Retinal pigment epithelial cell (primary cell): ENCODE results near the gene DMRTC1.
"Not testable (repeated sequence)": the region's sequence is repeated elsewhere in the genome, so short reads cannot be mapped to it uniquely, and the experiment has no call there.

Experiments
- DNase-seq: peaks from one replicate; pipeline ENCODE4 v3.0.0-alpha.2; 2010; ENCODE audit warnings: low read depth
- H3K4me3 ChIP-seq: 2 replicates; pipeline ENCODE4 v1.5.1; 2011; ENCODE audit warnings: mild to moderate bottlenecking, low read length, control low read depth, moderate library complexity

DMRTC1 gene, protein sequence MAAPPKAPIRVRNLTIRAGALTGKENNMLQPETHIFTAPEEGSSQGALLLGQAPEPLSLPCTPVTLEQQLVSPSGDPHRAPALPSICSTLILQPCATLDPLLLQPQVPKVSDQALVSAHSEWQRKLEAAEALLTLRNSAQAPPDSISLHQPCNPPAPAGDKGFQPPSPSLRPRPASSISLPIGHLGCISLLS

DNA sequence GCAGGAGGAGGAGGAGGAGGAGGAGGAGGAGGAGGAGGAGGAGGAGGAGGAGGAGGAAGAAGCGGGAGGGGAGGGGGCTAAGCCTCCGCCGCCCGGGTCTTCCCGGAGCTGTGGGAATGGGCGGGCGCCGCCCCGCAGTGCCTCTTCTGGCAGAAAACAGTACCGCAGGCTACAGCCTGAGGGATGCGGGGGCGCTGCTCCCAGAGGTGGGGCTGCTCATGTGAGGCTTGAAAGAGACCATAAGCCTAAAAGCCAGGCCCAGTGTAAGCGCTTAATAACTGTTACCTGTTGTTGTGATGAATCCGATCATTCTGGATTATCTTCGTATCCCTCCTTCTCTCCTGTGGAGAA, at the start of gene DMRTC1:
Gene DMRTC1 (minus strand): TSS at position 19 of the 351 bp plus-strand sequence. CDS start 68,143 bp downstream, outside the sequence.
- not testable (repeated sequence) for H3K4me3 ChIP-seq, DNase-seq

DNA sequence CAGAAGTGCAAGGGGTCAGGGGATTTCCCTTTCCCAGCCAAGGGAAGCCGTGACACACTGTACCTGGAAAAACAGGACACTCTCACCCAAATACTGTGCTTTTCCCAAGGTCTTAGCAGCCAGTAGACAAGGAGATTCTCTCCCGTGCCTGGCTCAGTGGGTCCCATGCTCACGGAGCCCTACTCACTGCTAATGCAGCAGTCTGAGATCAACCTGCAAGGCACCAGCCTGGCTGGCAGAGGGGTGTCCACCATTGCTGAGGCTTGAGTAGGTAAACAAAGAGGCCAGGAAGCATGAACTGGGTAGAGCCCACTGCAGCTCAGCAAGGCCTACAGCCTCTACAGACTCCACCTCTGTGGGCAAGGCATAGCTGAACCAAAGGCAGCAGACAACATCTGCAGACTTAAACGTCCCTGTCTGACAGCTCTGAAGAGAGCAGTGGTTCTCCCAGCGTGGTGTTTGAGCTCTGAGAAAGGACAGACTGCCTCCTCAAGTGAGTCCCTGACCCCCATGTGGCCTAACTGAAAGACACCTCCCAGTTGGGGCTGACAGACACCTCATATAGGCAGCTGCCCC, 37.3 kb upstream of the DMRTC1 start:
- not testable (repeated sequence) for DNase-seq, H3K4me3 ChIP-seq

DNA sequence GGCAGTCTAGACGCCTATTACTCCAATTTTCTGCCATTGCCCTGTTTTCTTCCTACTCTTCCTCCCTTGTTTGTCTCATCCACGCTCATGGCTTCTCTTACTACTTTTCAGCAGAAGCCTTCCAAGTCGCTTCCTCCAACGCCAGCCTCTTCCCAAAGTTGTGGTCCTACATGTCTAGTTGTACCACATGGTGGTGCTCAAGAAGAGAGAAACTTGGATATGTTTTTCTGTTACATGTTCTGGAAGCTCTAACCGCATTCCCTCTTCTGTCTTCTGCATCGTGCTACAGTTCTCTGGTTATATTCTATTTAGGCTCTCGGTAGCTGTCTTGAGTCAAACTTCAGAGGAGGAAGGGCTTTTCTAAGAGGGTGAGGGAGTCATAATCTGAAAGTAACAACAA, 31.2 kb upstream of the DMRTC1 start:
- not testable (repeated sequence) for H3K4me3 ChIP-seq, DNase-seq

DNA sequence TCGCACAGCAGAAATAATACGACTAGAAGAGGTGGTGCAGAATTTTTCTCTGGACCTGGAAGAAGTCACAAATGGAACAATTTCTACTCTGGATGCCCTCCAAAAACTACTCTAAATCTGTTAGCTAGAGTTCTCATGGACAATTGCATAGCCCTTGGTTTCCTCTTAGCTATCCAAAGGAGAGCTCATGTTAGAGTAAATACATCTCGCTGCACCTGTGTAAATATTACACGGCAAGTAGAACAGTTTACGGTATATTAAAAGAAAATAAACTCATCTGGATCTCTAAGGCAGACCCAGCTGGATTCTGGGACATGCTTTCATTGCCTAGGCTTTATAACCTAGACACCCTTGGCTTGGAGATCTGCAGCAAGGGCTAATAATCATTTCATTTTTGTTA, 28.2 kb upstream of the DMRTC1 start:
- H3K4me3 ChIP-seq, DNase-seq: not testable (repeated sequence)

DNA sequence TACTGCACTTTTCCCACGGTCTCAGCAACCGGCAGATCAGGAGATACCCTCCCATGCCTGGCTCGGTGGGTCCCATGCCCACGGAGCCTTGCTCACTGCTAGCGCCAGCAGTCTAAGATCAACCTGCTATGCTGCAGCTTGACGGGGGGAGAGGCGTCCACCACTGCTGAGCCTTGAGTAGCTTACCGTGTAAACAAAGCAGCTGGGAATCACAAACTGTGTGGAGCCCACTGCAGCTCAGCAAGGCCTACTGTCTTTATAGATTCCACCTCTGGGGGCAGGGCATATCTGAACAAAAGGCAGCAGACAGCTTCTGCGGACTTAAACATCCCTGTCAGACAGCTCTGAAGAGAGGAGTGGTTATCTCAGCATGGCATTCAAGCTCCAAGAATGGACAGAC, 16.3 kb upstream of the DMRTC1 start:
- not testable (repeated sequence) for DNase-seq, H3K4me3 ChIP-seq

DNA sequence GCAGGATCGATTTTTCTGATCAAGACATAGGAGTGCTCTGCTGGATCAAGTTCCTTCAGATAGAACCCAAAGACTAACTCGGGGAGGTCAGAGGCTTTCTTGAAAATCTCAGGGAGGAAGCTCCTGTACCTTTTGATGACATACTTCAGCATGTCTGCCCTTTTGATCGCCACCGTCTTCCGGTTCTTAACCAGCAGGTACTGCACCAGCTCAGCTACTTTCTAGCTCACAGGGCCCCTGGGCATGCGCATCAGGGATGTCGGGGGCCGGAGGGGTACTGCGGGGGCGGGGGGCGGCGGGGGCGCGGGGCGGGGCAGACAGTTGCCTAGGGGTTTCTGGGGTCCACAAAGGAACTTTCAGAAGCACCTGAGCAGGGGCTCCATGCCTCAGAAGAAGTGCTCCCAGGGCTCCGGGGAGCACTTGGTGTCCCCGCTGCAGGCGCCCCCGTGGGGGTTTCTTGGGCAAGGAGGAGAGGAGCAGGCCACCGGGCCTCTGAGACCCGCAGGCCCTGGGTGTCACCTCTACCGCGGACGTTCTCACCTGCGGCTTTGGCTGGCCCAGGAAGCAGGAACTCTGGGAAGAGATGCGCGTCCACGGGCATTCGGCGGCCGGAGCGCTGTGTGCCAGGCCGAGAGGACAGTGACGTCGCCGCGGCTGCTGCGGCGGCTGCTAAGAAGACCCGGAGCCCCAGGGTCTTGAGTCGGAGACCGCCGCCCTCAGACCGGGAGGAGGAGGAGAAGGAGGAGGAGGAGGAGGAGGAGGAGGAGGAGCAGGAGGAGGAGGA, 410 bp downstream of the DMRTC1 start:
- H3K4me3 ChIP-seq = not testable (repeated sequence)

DNA sequence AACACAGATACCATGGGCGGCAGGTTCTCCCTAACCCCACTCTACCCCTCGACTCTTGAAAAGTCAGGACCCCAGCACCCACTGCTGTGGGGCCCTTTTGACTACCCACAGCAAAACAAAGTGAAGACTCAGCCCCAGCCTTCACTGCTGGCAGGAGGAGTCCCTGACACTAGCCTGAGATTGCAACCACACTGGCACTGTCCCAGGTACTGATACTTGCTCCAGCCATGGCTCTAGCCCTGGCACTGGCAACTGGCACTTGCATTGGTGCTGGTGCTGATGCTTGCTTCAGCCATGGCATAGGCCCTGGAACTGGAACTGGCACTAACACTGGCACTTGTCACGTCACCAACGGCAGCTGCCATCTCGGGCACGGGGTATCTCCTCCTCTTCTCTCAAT, 1.4 kb downstream of the DMRTC1 start:
- not testable (repeated sequence) for DNase-seq, H3K4me3 ChIP-seq

More for the DNA sequence above, 410 bp downstream of the DMRTC1 start:
- not testable (repeated sequence) for DNase-seq

DNA sequence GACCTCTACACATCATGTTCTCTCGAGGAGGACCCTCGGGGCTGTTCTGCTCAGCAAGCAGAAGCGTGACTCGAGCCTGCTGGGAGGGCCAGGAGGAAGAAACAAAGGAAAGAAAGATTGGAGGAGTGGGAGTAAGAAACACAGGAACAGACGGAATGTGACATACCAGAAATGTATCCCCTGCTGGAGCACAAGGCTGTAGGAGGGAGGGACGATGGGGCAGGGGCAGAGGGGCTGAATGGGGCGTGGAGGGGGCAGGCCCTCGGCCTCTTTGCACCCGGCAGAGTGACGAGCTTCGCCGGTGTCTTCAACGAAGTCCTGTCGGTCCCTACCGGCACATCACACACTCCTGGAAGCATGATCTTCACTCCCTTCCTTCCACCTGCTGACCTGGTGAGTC, 5.7 kb downstream of the DMRTC1 start, which contains the start of gene FAM236A:
Gene FAM236A (plus strand): TSS at position 301 of the 400 bp plus-strand sequence. CDS start 57 bp downstream, at position 358.
- not testable (repeated sequence) for H3K4me3 ChIP-seq, DNase-seq

DNA sequence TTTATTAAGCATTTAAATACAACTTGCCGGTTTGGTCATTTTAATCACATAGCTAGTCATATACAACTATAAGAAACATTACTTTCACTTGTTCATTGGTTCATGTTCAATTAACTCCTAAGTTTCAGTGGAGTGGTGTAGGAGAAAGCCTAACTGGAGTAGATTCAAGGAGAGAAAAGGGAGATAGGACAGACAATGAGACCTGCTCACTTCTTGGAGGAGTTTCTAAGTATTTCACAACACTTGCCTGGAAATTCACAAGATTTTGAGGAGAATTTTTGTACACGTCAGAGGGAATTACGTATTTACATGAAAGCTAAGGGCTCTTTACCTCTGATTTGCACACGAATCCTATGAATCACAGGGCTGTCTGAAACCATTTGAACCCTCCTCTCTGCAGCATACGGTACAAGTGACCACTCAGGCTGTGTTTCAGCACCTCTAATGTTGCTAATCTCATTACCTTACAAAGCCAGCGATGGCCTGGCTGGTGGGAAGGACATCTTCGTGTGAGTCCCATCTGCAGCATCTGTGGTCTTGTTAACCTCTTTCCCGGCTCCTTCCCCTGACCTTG, 6.7 kb downstream of the DMRTC1 start:
- DNase-seq, H3K4me3 ChIP-seq: not testable (repeated sequence)

DNA sequence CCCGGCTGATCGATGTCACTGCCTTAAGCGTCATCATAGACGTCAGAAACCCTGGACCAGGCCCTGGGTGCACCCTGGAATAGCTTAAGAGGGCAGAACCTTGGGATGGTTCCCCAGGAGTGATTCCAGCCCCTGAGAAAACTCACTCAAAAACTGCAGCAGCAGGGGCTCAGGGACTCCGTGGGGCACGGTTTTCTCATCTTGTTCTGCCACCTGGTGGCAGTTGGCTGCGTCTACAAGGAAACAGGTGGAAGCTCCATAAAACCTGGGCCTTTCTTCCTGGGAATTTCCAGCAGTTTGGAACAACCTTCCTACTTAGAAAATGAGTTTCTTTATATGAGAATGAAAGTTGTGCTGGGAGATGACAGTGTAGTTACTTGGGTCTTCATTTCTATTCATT, 7.2 kb downstream of the DMRTC1 start:
- DNase-seq, H3K4me3 ChIP-seq: not testable (repeated sequence)

DNA sequence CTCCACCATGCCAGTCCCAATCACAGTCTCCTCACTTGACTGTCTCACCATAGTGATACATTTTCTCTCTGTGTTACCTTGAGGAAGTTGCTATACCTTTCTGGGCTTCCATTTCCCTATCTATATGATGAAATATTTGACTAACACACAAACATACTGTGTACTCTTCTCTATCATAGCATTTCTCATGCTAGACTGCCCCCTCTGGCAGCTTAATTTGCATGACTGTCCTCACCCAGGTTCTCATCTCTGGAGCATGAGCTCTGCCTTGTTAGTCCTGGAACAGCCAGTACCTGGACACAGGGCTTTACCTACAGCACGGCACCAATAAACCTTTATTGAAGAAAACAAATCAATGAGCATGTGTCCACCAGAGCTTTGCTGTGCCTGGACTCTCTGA, 11.4 kb downstream of the DMRTC1 start:
- not testable (repeated sequence) for DNase-seq, H3K4me3 ChIP-seq

DNA sequence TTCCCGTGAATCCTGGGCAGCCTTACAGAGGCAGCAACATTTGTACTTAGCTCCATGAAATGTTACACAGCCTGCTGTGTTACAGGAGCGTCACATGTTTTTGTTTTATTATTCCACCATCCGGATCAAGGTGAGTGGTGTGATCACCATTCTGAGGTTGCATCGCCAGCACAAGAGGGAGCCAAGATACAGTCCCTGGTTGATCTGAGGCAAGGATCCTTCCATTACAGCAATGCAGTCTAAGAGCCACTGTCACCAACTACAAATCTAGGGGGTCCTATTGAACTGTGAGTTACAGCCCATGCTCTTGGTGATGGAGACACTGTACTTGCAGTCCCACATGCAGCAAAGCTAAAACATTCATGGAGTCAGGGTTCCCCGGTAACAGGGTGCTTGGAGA, 27.5 kb downstream of the DMRTC1 start:
- not testable (repeated sequence) for H3K4me3 ChIP-seq, DNase-seq

DNA sequence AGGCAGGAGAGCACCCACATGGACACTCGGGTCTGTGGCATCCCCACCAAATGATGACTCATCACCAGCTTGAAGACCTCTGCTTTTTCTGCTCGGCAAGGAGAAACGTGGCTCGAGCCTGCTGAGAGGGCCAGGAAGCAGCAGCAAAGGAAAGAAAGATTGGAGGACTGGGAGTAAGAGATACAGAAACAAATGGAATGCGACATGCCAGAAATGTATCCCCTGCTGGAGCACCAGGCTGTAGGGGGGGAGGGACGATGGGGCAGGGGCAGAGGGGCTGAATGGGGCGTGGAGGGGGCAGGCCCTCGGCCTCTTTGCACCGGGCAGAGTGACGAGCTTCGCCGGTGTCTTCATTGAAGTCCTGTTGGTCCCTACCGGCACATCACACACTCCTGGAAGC, 31.3 kb downstream of the DMRTC1 start, which contains the start of gene FAM236C:
Gene FAM236C (plus strand): TSS at position 301 of the 400 bp plus-strand sequence. CDS start 100 bp downstream, outside the sequence.
- DNase-seq, H3K4me3 ChIP-seq: not testable (repeated sequence)

DNA sequence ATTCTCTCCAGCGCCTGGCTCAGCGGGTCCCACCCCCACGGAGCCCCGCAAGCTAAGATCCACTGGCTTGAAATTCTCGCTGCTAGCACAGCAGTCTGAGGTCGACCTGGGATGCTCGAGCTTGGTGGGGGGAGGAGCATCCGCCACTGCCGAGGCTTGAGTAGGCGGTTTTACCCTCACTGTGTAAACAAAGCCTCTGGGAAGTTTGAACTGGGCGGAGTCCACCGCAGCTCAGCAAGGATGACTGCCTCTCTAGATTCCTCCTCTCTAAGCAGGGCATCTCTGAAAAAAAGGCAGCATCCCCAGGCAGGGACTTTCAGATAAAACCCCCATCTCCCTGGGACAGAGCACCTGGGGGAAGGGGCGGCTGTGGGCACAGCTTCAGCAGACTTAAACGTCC, 53.9 kb downstream of the DMRTC1 start:
- not testable (repeated sequence) for DNase-seq, H3K4me3 ChIP-seq

DNA sequence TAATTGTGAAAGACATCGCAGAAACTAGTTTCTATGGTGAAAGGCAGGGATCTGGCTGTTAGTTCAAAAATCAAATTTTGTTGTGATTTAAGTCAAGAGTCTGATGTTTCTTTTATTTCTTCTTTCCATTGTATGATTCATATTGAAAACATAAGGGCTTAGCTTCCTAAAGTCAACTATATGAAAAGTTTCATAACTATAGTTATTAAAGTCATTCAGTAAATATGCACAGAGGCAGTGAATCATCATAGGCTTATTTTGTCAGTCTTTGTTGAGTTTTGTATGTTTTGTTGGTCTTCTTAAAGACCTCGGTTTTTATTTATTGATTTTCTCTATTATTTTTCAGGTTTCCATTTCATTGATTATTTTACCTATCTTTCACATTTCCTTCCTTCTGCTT, 60.7 kb downstream of the DMRTC1 start:
- DNase-seq, H3K4me3 ChIP-seq: not testable (repeated sequence)

DNA sequence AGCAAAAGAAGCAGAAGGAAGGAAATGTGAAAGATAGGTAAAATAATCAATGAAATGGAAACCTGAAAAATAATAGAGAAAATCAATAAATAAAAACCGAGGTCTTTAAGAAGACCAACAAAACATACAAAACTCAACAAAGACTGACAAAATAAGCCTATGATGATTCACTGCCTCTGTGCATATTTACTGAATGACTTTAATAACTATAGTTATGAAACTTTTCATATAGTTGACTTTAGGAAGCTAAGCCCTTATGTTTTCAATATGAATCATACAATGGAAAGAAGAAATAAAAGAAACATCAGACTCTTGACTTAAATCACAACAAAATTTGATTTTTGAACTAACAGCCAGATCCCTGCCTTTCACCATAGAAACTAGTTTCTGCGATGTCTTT, 106.1 kb downstream of the DMRTC1 start:
- DNase-seq, H3K4me3 ChIP-seq: not testable (repeated sequence)

DNA sequence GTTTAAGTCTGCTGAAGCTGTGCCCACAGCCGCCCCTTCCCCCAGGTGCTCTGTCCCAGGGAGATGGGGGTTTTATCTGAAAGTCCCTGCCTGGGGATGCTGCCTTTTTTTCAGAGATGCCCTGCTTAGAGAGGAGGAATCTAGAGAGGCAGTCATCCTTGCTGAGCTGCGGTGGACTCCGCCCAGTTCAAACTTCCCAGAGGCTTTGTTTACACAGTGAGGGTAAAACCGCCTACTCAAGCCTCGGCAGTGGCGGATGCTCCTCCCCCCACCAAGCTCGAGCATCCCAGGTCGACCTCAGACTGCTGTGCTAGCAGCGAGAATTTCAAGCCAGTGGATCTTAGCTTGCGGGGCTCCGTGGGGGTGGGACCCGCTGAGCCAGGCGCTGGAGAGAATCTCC, 112.9 kb downstream of the DMRTC1 start:
- DNase-seq, H3K4me3 ChIP-seq: not testable (repeated sequence)
